ENCODE results near the gene RASA4. TPM values are rescaled to one million over a fixed set of nuclear protein-coding genes. Genes with fewer than 3 reads are reported as not detected.
"Not testable (repeated sequence)": the region's sequence is repeated elsewhere in the genome, so short reads cannot be mapped to it uniquely, and the experiment has no call there.

RASA4 gene
- total and polyA plus RNA-seq, 4 donors = 30.9 to 131 (median 56.7) TPM

- H3K27me3 ChIP-seq (ENCODE audit: control insufficient read depth, insufficient read depth, low read length); H3K4me3 ChIP-seq (ENCODE audit: low read depth, low read length); H3K4me1 ChIP-seq (ENCODE audit: control insufficient read depth, insufficient read depth, low read length); H3K27ac ChIP-seq (ENCODE audit: low read depth, low read length); H3K36me3 ChIP-seq (ENCODE audit: control insufficient read depth, insufficient read depth, low read length); DNase-seq (ENCODE audit: low read depth in 4 of 6, low spot score in 6 of 6); H3K9me3 ChIP-seq (ENCODE audit: control insufficient read depth, insufficient read depth, low read length): not testable (repeated sequence)
- 60% methylated on average over 1 of the region's 2 CpGs for WGBS (ENCODE audit: insufficient coverage)
These were observed 84.4 kb downstream of the RASA4 start for GRCh38 chr7:102532127-102532526.

- not testable (repeated sequence) for H3K4me3 ChIP-seq (ENCODE audit: low read depth, low read length); H3K9me3 ChIP-seq (ENCODE audit: control insufficient read depth, insufficient read depth, low read length); DNase-seq (ENCODE audit: low read depth in 4 of 6, low spot score in 6 of 6); H3K27ac ChIP-seq (ENCODE audit: low read depth, low read length); H3K27me3 ChIP-seq (ENCODE audit: control insufficient read depth, insufficient read depth, low read length); H3K4me1 ChIP-seq (ENCODE audit: control insufficient read depth, insufficient read depth, low read length); H3K36me3 ChIP-seq (ENCODE audit: control insufficient read depth, insufficient read depth, low read length)
- no CpG with 5 or more reads among the region's 7 CpGs for WGBS (ENCODE audit: insufficient coverage)
These were observed 85.0 kb downstream of the RASA4 start for GRCh38 chr7:102531583-102531982.

GRCh38 chr7:102527822-102528793 is 88.4 kb downstream of the RASA4 start:
- not testable (repeated sequence) for H3K9me3 ChIP-seq (ENCODE audit: control insufficient read depth, insufficient read depth, low read length); H3K27ac ChIP-seq (ENCODE audit: low read depth, low read length); DNase-seq (ENCODE audit: low read depth in 4 of 6, low spot score in 6 of 6); H3K4me3 ChIP-seq (ENCODE audit: low read depth, low read length); H3K36me3 ChIP-seq (ENCODE audit: control insufficient read depth, insufficient read depth, low read length); H3K27me3 ChIP-seq (ENCODE audit: control insufficient read depth, insufficient read depth, low read length); H3K4me1 ChIP-seq (ENCODE audit: control insufficient read depth, insufficient read depth, low read length)
- no CpG with 5 or more reads among the region's 13 CpGs for WGBS (ENCODE audit: insufficient coverage)

GRCh38 chr7:102527182-102527581 is 89.4 kb downstream of the RASA4 start:
- not testable (repeated sequence) for H3K4me3 ChIP-seq (ENCODE audit: low read depth, low read length); H3K27ac ChIP-seq (ENCODE audit: low read depth, low read length); H3K27me3 ChIP-seq (ENCODE audit: control insufficient read depth, insufficient read depth, low read length); H3K9me3 ChIP-seq (ENCODE audit: control insufficient read depth, insufficient read depth, low read length); H3K4me1 ChIP-seq (ENCODE audit: control insufficient read depth, insufficient read depth, low read length); DNase-seq (ENCODE audit: low read depth in 4 of 6, low spot score in 6 of 6); H3K36me3 ChIP-seq (ENCODE audit: control insufficient read depth, insufficient read depth, low read length)
- no CpG with 5 or more reads among the region's 8 CpGs for WGBS (ENCODE audit: insufficient coverage)

GRCh38 chr7:102524803-102525202 is 91.8 kb downstream of the RASA4 start:
- not testable (repeated sequence) for H3K9me3 ChIP-seq (ENCODE audit: control insufficient read depth, insufficient read depth, low read length); H3K27ac ChIP-seq (ENCODE audit: low read depth, low read length); H3K36me3 ChIP-seq (ENCODE audit: control insufficient read depth, insufficient read depth, low read length); H3K4me1 ChIP-seq (ENCODE audit: control insufficient read depth, insufficient read depth, low read length); H3K27me3 ChIP-seq (ENCODE audit: control insufficient read depth, insufficient read depth, low read length); DNase-seq (ENCODE audit: low read depth in 4 of 6, low spot score in 6 of 6); H3K4me3 ChIP-seq (ENCODE audit: low read depth, low read length)
- WGBS (ENCODE audit: insufficient coverage) = no CpG with 5 or more reads among the region's 2 CpGs

Small RNA genes within 50 kb of the gene (small RNA-seq; reads per million reads assigned to genes)
- not detected for gene UPK3BL1 (ENCODE audit: low replicate concordance)

Other genes with a start within 250 kb of the RASA4 start
- gene PRKRIP1, start 220.4 kb downstream of the RASA4 start, total RNA-seq = 10 to 100 TPM; 17.0 to 35.3 TPM
- gene PRKRIP1, start 220.4 kb downstream of the RASA4 start, polyA plus RNA-seq (ENCODE audit: insufficient read length in 2 of 2) = 10 to 100 TPM; 47.0 to 57.8 TPM
- 10 to 100 TPM; 22.1 to 33.2 TPM for gene ORAI2, start 183.2 kb downstream of the RASA4 start, total RNA-seq
- 10 to 100 TPM; 55.3 to 61.8 TPM for gene ORAI2, start 183.2 kb downstream of the RASA4 start, polyA plus RNA-seq (ENCODE audit: insufficient read length in 2 of 2)
- gene ALKBH4, start 151.9 kb downstream of the RASA4 start, total RNA-seq = 10 to 100 TPM in 1 of 2 donors, 1 to 10 TPM in 1; 9.6 to 17.4 TPM
- 10 to 100 TPM; 20.0 to 20.5 TPM for gene ALKBH4, start 151.9 kb downstream of the RASA4 start, polyA plus RNA-seq (ENCODE audit: insufficient read length in 2 of 2)
- gene LRWD1, start 151.8 kb downstream of the RASA4 start, total RNA-seq = 10 to 100 TPM; 20.9 to 24.4 TPM
- 10 to 100 TPM; 42.3 to 48.6 TPM for gene LRWD1, start 151.8 kb downstream of the RASA4 start, polyA plus RNA-seq (ENCODE audit: insufficient read length in 2 of 2)
- gene POLR2J, start 137.8 kb downstream of the RASA4 start, total RNA-seq = 10 to 100 TPM; 13.6 to 67.3 TPM
- 10 to 100 TPM; 52.6 to 53.3 TPM for gene POLR2J, start 137.8 kb downstream of the RASA4 start, polyA plus RNA-seq (ENCODE audit: insufficient read length in 2 of 2)
- gene RASA4B, start 99.0 kb downstream of the RASA4 start, total RNA-seq = 10 to 100 TPM; 11.1 to 12.5 TPM
- 10 to 100 TPM; 34.2 to 65.3 TPM for gene RASA4B, start 99.0 kb downstream of the RASA4 start, polyA plus RNA-seq (ENCODE audit: insufficient read length in 2 of 2)
- 10 to 100 TPM in 1 of 2 donors, 1 to 10 TPM in 1; 6.0 to 10.4 TPM for gene UPK3BL2, start 73.1 kb downstream of the RASA4 start, total RNA-seq
- gene UPK3BL2, start 73.1 kb downstream of the RASA4 start, polyA plus RNA-seq (ENCODE audit: insufficient read length in 2 of 2) = 10 to 100 TPM in 1 of 2 donors, 1 to 10 TPM in 1; 8.6 to 40.3 TPM
- not detected for gene SPDYE2, start 65.5 kb downstream of the RASA4 start, total RNA-seq
- gene SPDYE2, start 65.5 kb downstream of the RASA4 start, polyA plus RNA-seq (ENCODE audit: insufficient read length in 2 of 2) = 10 to 100 TPM in 1 of 2 donors, 1 to 10 TPM in 1; 3.7 to 20.4 TPM
- gene POLR2J3, start 44.2 kb downstream of the RASA4 start, total RNA-seq = 10 to 100 TPM; 29.2 to 49.8 TPM
- gene POLR2J3, start 44.2 kb downstream of the RASA4 start, polyA plus RNA-seq (ENCODE audit: insufficient read length in 2 of 2) = 100 to 1,000 TPM in 1 of 2 donors, 10 to 100 TPM in 1; 54.8 to 111 TPM
- 10 to 100 TPM; 20.5 to 21.7 TPM for gene UPK3BL1, start 26.0 kb upstream of the RASA4 start, total RNA-seq
- 10 to 100 TPM; 11.3 to 19.2 TPM for gene UPK3BL1, start 26.0 kb upstream of the RASA4 start, polyA plus RNA-seq (ENCODE audit: insufficient read length in 2 of 2)
- gene SPDYE2B, start 33.6 kb upstream of the RASA4 start, total RNA-seq = not detected
- 1 to 10 TPM in 1 of 2 donors, under 1 TPM in 1; 0.54 to 5.9 TPM for gene SPDYE2B, start 33.6 kb upstream of the RASA4 start, polyA plus RNA-seq (ENCODE audit: insufficient read length in 2 of 2)
- 1 to 10 TPM; 4.1 to 6.0 TPM for gene POLR2J2, start 54.9 kb upstream of the RASA4 start, total RNA-seq
- 10 to 100 TPM in 1 of 2 donors, 1 to 10 TPM in 1; 2.2 to 11.5 TPM for gene POLR2J2, start 54.9 kb upstream of the RASA4 start, polyA plus RNA-seq (ENCODE audit: insufficient read length in 2 of 2)
- gene FAM185A, start 132.2 kb upstream of the RASA4 start, total RNA-seq = 10 to 100 TPM; 14.4 to 14.8 TPM
- gene FAM185A, start 132.2 kb upstream of the RASA4 start, polyA plus RNA-seq (ENCODE audit: insufficient read length in 2 of 2) = 10 to 100 TPM in 1 of 2 donors, 1 to 10 TPM in 1; 9.5 to 11.6 TPM